Lower leg skin (tissue), 4 donors: ENCODE results near the gene BRD1. TPM values are rescaled to one million over a fixed set of nuclear protein-coding genes. Genes with fewer than 3 reads are reported as not detected.

Source experiments
- DNase-seq, 2 donors: peaks; one replicate each; pipeline ENCODE4 v3.0.0-alpha.2; 2019; ENCODE audit warnings: low spot score in 2 of 2
- H3K4me3 ChIP-seq: fragments of 200-600 bp; sonication (generic); 2 replicates; pipeline ENCODE4 v1.5.1; 2017; ENCODE audit warnings: mild to moderate bottlenecking, low read depth; ENCODE audit not compliant: poor library complexity, severe bottlenecking
- POLR2A ChIP-seq, 2 donors: fragments of 450-650 bp; IDR thresholded peaks; one replicate each; pipeline ENCODE4 v1.6.1; 2016 to 2017; ENCODE audit warnings: antibody characterized with exemption in 2 of 2, mild to moderate bottlenecking in 1 of 2, moderate library complexity in 1 of 2
- WGBS, 2 donors: methylation state at CpG; one replicate each; pipeline ENCODE4 v1.1.5; 2018; 5-methylcytosine and 5-hydroxymethylcytosine counted together
- intact Hi-C: fragments of 100-400 bp; cut with DNase I; formaldehyde crosslinking; loops from one replicate; pipeline ENCODE4 v1.15.0; 2023; ENCODE audit warnings: low total_unique reads
- total RNA-seq, 4 donors: library from RNA; depleted of rRNA; stranded (reverse); fragments of >200 nt; gene quantifications; one replicate each; pipeline ENCODE4 v1.1.0, GENCODE V29; 2016
- TF ChIP-seq, protein P1 (sequence below), 3 donors: fragments of 450-650 bp; IDR thresholded peaks; one replicate each; pipeline ENCODE4 v1.5.1; 2016; ENCODE audit warnings: antibody characterized with exemption in 3 of 3, mild to moderate bottlenecking in 3 of 3, moderate library complexity in 2 of 3

The BRD1 gene
- total RNA-seq, 4 donors from 2014 or later: 64.8 to 104 (median 89.8) TPM

DNA sequence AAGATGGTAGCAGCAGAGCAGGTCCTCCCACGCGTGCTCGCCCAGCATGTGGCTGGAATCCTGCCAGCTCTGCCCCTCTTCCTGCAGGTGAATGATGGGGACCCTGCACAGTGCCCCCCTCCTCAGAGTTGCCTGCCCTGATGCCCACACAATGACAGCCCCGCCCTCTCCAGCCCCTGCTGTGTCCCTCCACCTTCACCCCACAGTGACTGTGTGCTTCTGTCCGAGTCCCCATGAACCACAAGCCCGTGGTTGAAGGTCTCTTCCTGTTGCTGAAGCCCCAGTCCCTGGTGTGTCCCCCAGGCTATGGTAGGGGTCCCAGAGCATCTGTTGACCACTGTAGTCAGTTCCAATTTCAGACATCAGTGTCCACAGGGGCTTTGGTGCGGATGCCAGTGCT, 71.0 kb downstream of the BRD1 start:
- DNase-seq: peak; percentile 8 to 37
- H3K4me3 ChIP-seq: no peak overlapping the region
- no peak for TF ChIP-seq POLR2A (IDR thresholded peaks at IDR 0.05)
- intact Hi-C loops: no loop called here
- WGBS, 2 donors: 90% methylated on average over 7 of the region's 7 CpGs

DNA sequence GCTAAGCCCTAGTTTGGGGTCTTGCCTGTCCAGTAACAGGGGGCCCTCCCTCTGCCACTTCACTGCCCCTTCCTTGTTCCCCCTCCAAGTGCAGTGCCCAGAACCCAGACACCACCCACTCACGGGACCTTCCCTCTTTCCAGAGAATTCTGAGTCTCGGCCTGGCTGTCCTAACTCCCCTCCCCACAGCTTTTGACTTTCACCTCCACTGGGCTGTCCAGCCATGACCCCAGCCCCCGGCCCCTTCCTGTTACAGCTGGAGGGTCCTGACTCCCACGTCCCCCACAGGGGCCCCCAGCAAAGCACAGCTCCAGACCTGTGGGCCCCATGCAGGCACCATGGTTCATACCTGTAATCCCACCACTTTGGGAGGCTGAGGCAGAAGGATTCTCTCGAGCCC, 71.5 kb downstream of the BRD1 start:
- 81 to 84% methylated on average over 5 of the region's 5 CpGs for WGBS, 2 donors
- peak in 1 of 2 donors; percentile 78 for DNase-seq
- intact Hi-C loops: no loop called here
- H3K4me3 ChIP-seq: no peak overlapping the region
- TF ChIP-seq, protein P1, sequence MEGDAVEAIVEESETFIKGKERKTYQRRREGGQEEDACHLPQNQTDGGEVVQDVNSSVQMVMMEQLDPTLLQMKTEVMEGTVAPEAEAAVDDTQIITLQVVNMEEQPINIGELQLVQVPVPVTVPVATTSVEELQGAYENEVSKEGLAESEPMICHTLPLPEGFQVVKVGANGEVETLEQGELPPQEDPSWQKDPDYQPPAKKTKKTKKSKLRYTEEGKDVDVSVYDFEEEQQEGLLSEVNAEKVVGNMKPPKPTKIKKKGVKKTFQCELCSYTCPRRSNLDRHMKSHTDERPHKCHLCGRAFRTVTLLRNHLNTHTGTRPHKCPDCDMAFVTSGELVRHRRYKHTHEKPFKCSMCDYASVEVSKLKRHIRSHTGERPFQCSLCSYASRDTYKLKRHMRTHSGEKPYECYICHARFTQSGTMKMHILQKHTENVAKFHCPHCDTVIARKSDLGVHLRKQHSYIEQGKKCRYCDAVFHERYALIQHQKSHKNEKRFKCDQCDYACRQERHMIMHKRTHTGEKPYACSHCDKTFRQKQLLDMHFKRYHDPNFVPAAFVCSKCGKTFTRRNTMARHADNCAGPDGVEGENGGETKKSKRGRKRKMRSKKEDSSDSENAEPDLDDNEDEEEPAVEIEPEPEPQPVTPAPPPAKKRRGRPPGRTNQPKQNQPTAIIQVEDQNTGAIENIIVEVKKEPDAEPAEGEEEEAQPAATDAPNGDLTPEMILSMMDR (IDR thresholded peaks at IDR 0.05): no peak
- no peak for TF ChIP-seq POLR2A (IDR thresholded peaks at IDR 0.05)

DNA sequence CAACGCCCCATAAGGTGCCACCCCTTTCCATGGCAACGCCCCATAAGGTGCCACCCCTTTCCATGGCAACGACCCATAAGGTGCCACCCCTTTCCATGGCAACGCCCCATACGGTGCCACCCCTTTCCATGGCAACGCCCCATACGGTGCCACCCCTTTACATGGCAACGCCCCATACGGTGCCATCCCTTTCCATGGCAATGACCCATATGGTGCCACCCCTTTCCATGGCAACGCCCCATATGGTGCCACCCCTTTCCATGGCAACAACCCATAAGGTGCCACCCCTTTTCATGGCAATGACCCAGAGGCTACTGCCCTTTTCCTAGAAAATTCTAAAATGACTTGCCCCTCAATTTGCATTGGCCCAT, 72.1 kb downstream of the BRD1 start:
- no peak overlapping the region for H3K4me3 ChIP-seq
- intact Hi-C loops: no loop called here
- 72 to 78% methylated on average over 10 of the region's 10 CpGs for WGBS, 2 donors
- TF ChIP-seq POLR2A (IDR thresholded peaks at IDR 0.05): no peak
- TF ChIP-seq, protein P1 (IDR thresholded peaks at IDR 0.05): no peak
- DNase-seq: no peak

DNA sequence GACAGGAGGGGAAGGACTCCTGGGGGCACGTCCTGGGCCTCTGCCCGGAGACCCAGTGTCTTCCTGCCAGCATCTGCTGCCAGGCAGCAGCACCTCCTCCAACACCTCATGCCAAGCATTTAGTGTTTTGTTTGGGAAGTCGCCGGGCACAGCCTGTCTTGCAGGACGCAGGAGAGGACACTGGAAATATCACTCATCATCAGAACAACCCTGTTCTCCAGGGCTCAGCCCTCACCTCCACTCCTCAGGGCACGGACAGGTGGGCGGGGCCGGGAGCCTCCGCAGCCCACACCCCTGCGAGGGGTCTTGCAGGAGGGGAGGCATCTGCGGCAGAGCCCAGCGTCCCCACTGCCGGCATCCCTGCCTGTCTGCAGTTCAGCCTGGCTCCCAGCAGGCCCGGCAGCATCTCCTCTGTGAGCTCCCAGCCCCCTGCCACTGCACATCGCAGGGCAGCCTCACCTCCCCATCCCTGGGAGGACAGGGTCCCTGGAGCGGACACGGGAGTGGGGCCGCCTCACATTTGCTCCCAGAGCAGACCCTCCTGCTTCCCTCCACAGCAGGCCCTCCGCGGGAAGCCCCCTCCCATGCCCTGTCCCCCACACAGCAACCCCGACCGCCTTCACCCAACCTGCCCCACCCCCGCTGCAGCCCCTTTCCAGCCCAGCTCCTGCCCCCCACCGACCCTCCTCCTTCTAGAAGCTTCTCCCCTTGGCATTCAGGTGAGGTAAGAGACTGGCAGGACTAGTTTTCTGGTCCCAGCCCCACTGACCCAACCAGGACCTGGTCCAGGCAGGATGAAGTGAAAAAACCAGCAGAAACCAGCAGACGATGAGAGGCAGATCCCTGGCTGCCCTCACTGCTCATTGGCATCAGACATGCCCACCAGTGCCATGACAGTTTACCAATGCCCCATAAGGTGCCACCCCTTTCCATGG, 72.7 kb downstream of the BRD1 start:
- no peak for TF ChIP-seq POLR2A (IDR thresholded peaks at IDR 0.05)
- TF ChIP-seq, protein P1 (IDR thresholded peaks at IDR 0.05): no peak
- 52 to 56% methylated on average over 20 of the region's 25 CpGs for WGBS, 2 donors
- no peak overlapping the region for H3K4me3 ChIP-seq
- peak in 1 of 2 donors; percentile 78 for DNase-seq
- intact Hi-C loops: no loop called here

DNA sequence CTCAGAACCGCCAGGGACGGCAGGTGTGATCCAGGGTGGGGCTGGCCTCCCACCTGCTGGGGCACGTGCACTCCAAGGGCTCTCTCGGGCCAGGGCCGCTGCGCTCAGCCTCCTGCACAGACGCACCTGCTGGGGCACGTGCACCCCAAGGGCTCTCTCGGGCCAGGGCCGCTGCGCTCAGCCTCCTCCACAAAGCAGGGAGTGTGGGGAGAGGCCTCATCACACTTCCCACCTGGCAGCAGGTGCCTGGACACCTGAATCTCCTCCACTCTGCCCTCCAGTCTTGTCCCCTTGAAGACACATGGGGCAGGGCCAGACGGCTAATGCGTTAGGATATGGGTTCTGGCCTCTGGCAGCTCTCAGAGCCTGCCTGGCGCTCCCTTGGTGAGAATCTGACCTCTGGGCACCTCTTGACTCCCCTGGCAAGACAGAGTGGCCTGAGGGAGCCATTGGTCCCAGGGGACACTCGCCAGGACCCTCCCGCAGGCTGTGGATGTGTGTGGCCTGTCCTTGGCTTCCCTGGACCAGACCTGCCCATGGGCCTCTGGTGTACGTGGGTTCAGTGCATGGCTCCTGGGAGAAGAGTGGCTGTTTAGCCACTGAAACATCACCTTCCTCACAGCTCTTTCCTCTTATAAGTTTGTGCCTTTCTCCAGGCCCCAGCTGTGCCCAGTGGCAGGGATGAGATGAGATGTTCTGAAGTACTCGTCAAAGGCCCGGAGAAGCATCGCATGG, 73.5 kb downstream of the BRD1 start:
- 41 to 53% methylated on average over 18 to 20 of the region's 20 CpGs for WGBS, 2 donors
- no peak overlapping the region for H3K4me3 ChIP-seq
- no peak for TF ChIP-seq POLR2A (IDR thresholded peaks at IDR 0.05)
- TF ChIP-seq, protein P1 (IDR thresholded peaks at IDR 0.05): no peak
- intact Hi-C loops: no loop called here
- DNase-seq: peak in 1 of 2 donors; percentile 68

DNA sequence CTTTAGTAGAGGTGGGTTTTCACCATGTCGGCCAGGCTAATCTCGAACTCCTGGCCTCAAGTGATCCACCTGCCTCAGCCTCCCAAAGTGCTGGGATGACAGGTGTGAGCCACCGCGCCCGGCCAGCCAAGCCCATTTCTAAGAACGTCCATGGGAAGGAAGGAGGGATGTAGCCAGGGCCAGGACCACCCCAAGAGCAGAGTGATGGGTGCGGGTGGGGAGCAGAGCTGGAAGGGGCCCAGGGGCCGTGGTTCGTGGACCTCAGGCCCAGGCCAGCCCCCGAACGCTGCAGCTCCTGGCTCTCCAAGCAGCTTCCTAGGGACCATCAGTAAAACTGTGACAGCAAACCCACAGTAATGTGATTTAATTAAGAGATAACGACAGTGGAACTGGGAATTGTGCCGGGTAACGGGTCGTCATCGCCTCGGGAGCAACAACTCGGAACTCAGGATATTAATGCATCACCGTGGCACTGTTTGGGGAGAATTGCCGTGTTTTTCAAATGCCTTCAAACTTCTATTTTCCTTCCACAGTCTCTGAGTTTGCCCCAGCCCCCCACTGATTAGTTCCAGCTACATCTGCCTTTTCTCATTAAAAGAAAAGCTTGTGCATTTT, 74.3 kb downstream of the BRD1 start:
- TF ChIP-seq, protein P1 (IDR thresholded peaks at IDR 0.05): no peak
- no peak for TF ChIP-seq POLR2A (IDR thresholded peaks at IDR 0.05)
- DNase-seq: peak in 1 of 2 donors; percentile 75
- H3K4me3 ChIP-seq: no peak overlapping the region
- 62 to 72% methylated on average over 20 of the region's 20 CpGs for whole genome bisulfite sequencing, 2 donors
- intact Hi-C loops: no loop called here
